NCI-H1048 (cell line): Measurements from ENCODE around the gene DBF4B.

Source experiments
- DNase-seq: peaks from one replicate; lab custom pipeline; 2025; lab: John Stamatoyannopoulos, UW

The DBF4B gene

DNA sequence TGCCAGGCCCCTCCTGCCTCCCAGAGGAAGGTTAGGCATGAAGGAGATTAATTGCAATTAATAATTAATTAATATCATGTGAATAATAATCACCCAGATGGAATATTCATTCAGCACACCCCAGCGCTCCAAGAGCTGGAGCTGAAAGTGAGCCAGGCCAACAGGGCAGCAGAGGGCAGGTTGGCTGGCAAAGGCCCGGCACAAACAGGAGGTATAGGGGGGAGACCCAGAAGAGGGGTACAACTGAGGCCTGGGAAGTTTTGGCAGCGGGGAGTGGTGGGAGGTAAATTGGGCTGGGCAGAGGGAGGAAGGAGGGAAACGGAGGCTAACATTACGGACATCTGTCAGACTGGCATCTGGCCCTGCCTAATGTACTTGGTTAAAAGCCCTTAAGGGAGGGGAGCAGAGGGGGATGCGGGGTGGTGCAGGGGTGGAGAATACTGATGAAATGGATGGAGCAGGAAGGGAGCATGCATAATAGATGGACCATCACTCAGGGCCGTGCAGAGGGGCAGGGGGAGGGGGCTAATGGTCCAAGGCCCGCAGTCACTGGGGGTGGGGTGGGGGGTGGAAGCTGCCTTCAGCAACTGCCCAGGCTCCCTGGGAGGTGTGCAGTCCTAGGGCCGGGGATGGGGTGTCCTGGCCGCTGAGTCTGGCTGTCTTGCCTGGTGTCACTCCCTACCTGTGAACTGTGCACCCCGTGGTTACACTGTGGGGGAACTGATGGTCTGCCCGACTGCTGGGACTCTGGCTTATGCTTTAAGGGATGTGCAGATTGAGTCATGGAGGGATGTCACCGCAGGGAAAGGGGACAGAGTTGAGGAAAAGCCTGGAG, 52.2 kb downstream of the DBF4B start:
- no peak for DNase-seq

DNA sequence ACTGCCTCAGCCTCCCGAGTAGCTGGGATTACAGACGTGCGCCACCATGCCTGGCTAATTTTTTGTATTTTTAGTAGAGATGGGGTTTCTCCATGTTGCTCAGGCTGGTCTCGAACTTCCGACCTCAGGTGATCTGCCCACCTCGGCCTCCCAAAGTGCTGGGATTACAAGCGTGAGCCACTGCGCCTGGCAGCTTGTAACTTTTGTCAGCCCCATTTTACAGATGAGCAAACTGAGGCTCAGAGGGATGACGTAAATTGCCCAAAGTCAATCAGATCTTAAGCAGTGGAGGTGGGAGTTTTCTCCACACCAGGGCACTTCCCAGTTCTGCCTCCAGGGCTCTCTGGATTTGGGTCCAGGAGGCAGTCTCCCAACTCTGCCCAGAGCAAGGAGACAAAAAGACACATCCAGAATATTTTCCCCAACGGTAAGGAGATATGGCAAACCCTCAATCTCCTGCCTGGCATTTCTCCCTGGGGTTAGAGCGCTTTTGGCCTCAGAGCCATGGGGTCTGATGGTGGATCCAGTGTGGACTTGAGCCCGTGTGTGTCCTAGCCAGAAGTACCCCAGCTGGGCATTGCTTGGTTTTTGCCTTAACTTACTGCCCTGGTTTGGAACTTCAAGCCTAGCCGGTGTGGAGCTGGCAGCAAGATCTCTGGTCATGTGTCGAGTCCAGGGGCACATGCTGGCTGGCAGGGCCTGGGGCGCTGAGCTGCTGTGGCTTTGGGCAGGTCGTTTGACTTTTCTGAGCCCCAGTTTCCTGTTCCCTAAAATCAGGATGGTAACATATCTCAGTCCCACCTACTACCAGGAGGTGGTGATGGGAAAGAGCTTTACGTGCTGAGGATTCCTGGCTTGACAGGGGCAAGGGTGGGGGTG, 53.7 kb downstream of the DBF4B start:
- no peak for DNase-seq

DNA sequence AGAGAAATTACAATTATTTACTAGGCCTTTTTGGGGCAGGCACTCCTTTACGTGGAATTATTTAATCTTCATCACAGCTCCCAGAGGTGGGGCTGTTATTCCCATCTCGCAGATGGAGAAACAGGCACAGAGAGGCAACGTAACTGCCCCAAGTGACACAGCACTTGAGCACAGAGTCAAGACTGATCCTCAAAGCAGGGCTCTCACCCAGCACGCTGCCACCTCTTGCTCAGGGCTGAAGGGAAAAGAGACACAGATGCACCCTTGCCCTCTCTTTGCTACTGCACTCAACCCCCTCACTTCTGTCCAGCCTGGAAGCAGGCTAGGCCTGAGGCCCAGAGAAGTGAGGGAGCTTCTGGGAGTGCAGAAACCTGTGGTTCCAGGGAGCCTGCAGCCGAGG, 54.7 kb downstream of the DBF4B start:
- DNase-seq: no peak

DNA sequence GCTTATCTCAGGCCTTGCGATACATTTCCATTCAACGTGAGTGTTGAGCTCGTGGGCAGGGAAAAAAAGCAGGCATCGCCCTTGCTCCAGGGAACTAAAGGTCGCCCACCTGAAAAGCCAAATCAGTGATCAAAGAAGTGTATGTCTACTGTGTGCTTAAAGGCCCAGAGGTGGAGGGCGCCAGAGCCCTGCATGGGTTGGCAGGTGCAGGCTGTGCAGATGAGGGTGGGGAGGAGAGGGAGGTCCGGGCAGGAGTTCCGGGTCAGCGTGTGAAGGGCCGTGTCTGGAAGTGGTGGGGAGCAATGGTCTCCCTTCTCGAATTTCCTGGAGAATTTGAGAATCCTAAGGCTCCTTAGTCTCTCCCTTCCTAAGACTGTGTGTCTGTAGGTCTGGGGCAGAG, 57.5 kb downstream of the DBF4B start:
- no peak for DNase-seq

DNA sequence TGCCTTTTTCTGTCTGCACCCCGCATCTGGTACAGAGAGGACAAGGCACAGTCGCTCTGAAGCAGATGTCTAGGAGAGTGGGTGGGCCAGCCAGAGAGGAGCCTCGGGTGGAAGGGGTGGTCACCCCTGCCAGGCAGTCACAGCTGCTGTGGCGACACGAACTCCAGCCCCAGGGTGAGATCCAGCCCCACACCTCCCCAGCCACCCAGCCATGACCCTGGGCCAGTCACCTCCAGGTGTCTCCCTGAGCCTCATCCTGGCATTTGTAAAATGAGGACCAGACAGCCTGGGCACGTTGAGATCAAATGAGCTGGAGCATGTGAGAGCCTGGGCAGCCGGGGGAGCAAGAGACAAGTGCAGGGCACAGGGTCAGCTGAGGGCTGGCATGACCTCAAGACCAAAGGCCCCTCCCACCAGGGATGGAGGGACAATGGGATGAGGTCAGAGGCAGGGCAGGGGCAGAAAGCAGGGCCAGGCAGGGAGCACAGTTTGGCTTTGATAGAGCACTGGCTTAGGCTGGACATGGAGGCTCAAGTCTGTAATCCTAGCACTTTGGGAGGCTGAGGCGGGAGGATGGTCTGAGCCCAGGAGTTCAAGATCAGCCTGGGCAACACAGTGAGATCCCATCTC, 58.1 kb downstream of the DBF4B start:
- no peak for DNase-seq

DNA sequence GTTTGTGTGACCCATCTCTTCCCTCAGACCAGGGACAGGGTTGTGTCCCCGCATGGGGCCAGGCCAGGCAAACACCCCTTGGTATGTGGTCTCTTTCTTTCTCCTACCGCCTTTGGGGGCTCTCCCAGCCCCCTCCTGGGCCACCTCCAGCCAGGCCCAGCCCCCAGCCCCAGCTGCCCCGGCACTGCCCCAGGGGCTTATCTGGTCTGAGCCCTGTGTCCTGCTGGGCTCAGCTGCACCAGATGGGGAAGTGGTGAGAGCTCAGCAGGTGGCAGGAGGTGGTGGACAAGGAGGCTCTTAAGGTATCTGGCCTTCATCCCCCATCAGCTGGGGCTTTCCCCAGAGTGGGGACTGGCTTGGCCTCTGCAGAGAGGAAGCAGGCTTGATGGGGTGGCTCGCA, 59.0 kb downstream of the DBF4B start:
- DNase-seq: no peak

DNA sequence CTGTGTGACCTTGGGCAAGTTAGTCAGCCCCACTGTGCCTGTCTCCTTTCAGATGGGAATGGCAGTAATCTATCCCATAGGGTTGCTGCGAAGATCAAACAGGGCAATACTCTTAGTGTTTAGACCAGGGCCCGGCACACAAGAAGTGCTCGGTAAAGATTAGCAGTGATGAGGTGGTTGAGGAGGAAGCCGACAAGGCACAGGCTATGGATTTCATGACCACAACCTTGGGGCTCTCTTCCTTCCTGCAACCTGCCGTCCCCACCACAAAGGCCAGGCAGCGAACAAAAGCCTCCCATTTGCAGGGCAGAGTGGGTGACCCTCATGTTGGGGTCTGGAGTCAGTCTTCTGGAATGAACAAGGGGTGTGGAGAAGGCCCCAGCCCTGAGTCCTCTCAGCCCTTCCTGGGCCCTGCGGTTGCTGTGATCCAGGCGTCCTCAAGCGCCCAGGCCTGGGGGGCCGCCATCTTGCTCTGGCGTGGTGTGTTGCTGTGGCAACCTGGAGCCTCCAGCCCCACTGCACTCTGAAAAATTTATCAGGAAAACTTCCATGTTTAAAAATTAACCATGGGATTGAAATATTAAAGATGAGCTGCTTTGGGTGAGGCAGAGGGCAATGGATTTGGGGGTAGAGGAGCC, 60.2 kb downstream of the DBF4B start:
- DNase-seq: no peak

DNA sequence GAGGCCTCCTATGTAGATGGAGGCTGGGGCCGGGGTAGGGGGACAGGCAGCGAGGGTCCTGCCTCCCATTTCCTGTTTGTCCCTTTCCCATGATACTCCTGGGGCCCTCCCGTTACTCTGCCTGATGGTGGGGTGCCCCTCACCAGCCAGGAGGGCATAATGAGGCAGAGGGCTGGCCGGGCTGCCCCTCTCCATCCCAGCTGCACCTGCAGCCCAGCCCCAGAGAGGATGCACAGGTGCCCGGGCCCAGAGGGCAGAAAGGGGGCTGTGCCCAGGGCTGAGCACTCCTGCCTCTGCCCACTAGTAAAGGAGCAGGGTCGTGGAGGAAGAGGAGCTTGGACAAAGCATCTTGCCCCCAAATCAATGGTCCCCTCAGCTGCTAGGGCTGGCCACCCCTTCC, 60.8 kb downstream of the DBF4B start:
- no peak for DNase-seq

DNA sequence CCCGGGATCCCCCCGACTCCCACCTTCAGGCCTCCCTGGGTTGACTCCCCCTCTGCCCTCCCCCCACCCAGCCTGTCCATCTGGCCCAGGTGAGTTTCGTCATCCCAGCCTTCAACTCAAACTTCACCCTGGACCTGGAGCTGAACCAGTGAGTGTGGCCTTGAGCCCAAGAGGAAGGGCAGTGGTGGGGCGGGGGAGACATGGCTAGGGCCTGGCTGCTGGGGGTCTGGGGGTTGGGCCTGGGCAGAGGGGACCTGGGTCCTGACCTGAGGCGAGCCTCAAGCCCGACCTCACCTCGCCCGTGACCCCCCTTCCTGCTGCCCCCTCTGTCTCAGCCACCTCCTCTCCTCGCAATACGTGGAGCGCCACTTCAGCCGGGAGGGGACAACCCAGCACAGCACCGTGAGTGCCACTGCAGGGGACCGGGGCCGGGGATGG, 61.2 kb downstream of the DBF4B start:
- DNase-seq: no peak

DNA sequence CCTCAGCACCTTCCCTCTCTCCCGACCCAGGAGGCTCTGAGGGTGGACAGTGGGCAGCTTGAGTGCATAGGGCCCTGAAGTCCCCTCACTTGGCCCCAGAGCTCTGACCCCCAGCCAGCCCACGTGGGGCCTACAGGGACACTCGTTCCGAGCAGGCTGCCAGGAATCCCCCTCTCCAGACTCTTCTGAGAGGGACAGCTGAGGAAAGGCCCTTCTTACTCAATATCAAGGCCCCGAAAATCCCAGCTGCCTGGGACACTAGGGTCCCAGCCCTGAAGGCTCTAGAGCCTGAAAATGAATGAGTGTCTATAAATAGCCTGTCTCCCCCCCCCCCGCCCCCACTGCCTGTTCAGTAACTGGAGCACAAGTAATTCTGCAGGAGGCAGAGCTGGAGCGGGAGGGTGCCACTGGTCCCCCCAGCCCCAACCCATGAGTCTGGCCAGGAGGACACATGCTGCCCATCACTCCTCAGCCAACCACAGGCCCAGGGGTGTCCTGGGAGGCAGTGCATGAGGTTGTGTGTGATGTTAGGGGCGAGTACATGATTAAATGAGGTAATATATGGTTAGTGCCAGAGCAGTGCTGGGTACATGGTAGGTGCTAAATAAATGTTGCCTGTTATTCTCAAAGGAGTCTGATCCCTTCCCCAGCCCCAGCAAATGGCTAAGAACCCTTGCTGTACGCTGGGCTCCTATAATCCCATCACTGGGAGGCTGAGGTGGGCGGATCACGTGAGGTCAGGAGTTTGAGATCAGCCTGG, 61.9 kb downstream of the DBF4B start:
- no peak for DNase-seq

DNA sequence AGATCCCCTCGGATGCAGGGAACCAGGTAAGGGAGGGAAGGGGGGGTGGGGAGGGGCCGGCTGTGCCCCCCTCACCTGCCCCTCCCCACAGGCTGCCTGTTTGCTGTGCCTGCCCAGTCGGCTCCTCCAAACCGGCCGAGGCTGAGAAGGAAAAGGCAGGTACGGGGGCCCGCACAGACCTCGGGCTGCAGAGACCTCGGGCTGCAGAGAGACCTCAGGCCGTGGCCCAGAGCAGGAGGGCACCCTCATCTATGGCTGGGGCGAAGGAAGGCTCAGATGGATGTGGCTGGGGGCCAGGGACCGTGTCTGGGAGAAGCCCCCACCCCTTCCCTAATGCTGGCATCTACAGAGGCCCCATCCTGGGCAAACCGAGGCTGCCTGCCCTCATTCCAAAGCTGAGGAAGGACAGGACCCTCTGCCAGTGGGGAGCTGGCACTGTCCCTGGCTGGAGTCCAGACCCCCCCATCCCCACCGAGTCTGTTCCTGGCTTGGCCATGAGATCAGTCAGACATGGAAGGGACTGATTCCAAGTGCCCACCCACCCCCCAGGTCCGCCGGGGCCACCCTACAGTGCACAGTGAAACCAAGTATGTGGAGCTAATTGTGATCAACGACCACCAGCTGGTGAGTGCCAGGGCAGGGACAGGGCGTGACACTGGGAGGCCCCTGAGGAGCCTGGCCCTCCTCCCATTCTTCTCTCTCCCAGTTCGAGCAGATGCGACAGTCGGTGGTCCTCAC, 64.0 kb downstream of the DBF4B start:
- DNase-seq: no peak

DNA sequence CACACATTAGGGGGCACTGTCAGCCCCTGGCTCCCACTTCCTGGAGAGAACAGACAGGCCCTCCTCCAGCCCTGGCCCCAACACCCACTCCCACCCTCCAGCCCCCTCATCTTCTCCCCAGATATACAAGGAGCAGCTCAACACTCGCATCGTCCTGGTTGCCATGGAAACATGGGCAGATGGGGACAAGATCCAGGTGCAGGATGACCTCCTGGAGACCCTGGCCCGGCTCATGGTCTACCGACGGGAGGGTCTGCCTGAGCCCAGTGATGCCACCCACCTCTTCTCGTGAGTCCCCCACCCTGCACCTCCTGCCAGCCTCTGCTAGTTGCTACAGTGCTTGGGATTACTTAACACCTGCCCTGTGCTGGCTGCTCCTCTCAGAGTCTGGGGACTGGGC, 64.7 kb downstream of the DBF4B start:
- DNase-seq: no peak

DNA sequence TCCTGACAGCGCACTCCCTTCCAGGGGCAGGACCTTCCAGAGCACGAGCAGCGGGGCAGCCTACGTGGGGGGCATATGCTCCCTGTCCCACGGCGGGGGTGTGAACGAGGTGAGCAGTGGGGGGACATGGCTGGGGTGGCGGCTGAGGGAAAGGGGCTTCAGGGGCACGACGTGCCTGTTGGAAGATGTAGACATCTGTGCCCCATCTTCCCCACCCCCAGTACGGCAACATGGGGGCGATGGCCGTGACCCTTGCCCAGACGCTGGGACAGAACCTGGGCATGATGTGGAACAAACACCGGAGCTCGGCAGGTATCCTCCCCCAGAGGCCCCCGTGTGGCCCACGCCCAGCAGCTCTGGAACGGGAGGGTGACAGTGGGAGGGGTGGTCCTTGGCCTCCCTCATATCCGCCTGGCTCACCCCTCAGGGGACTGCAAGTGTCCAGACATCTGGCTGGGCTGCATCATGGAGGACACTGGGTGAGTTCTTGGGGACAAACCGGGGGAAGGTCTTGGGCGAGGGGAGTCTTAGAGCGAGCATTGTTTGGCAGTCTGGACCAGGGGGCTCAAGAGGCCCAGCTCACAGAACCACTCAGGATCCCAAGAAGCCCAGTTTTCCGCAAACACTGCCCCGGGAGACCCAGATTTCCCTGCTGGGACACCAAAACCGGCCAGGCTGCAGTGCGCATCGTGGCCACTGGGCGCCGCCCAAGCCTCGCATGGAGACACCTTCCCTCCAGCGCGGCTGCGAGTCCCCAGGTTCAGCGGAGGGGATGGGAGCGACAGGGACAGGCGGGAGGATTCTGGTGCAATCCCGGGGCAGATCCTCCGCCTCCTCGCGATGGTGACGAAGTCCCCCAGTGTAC, 66.0 kb downstream of the DBF4B start:
- peak; percentile 41 for DNase-seq

DNA sequence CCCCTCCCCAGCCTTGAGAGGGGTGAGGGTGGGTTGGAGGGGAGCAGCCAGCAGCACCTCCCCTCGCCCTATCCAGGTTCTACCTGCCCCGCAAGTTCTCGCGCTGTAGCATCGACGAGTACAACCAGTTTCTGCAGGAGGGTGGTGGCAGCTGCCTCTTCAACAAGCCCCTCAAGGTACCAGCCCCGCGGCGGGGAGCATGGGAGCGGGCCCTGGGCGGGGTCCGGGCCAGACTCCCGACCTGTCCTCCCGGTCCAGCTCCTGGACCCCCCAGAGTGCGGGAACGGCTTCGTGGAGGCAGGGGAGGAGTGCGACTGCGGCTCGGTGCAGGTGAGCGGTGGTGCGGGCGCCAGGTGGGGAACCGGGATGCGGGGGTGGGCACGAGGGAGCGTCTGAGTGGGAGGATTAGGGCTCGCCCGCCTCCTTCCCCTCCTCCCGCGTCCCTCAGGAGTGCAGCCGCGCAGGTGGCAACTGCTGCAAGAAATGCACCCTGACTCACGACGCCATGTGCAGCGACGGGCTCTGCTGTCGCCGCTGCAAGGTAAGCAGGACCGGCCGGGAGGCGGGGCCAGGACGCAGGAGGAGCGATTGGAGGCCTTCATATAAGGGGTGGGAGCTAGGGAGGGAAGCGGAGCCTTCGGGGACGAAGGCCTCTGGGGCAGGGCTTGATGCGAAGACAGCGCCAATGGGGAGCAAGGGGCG, 66.8 kb downstream of the DBF4B start:
- DNase-seq: peak; percentile 97

DNA sequence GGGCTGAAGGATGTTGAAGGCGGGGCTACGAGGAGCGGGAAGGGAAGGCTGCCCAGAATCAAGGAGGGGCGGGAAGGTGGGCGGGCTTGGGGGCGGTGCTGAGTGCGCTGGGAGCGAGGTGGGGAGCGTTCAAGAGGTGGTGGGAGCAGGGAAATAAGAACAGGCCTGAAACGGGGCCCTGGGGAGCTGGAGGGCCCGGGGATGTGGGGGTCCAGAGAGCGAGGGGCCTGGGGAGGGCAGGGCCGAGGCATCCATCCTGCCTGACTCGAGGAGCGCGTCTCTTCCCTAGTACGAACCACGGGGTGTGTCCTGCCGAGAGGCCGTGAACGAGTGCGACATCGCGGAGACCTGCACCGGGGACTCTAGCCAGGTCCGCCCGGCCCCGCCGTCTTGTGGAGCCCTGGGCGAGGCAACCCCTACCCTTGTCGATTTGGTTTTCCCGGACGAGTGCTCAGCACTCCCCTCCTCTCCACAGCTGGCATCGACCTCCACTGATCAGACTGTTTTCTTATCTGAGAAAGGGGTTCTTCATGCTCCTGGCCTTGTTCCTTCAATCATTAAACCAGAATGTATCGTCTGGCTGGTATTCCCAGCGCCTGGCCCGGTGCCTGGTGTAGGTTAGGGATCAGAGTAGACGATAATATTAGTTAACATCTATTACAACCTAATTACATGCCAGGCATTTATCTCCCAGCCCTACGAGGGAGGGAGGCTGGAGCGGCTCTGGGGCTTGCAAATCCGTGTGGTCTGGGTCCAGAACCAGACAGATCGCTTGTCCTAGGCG, 67.6 kb downstream of the DBF4B start:
- no peak for DNase-seq

DNA sequence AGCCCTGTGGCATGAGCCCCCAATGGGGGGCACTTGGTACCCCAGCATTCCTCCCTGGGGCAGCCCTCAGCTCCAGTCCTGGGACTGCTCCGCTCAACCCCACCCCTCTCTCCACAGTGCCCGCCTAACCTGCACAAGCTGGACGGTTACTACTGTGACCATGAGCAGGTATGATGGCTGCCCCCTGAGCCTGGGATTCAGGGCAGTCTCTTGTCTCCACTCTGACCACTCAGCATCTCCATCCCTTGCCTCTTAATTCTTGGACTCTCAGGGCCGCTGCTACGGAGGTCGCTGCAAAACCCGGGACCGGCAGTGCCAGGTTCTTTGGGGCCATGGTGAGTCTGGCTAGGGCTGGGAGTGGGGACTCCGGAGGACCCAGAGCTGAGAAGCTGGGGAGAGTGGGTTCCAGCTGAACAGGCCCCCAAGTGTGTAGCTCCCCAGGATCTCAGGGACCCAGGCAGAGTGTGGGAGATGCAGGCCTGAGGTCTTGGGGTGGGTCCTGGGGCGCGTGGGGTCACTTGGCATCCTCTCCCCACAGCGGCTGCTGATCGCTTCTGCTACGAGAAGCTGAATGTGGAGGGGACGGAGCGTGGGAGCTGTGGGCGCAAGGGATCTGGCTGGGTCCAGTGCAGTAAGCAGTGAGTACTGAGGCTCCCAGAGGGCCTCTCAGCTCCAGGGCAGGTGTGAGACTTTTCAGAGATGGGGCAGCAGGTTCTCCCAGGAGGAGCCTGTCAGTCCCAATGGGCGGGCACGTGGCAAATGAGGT, 68.3 kb downstream of the DBF4B start:
- no peak for DNase-seq
